SK-N-SH treated with all-trans-retinoic acid at 6 μM for 48 hours (cell line): ENCODE results near the gene DHX16.

ENCODE experiments used
- ARNTL ChIP-seq: fragments of 450-650 bp; formaldehyde crosslinking; IDR thresholded peaks from 2 replicates; pipeline ENCODE4 v1.5.0; 2020; ENCODE audit warnings: low read depth, mild to moderate bottlenecking, moderate library complexity, borderline replicate concordance
- GLIS3 ChIP-seq: fragments of 250-450 bp; sonication (Bioruptor Pico); IDR thresholded peaks from 2 replicates; pipeline ENCODE4 v1.5.0; 2020; ENCODE audit warnings: mild to moderate bottlenecking, moderate library complexity
- ISL1 ChIP-seq: fragments of 250-450 bp; sonication (Bioruptor Pico); IDR thresholded peaks from 2 replicates; pipeline ENCODE4 v2.1.2; 2022; ENCODE audit warnings: mild to moderate bottlenecking, moderate library complexity
- PPARA ChIP-seq: fragments of 250-450 bp; sonication (Bioruptor Pico); IDR thresholded peaks from 2 replicates; pipeline ENCODE4 v1.5.0; 2020; ENCODE audit warnings: mild to moderate bottlenecking, borderline replicate concordance
- ZFP3 ChIP-seq: fragments of 250-450 bp; sonication (Bioruptor Pico); IDR thresholded peaks from 2 replicates; pipeline ENCODE4 v1.5.0; 2020; ENCODE audit warnings: mild to moderate bottlenecking, moderate library complexity
- ZFP30 ChIP-seq: fragments of 450-650 bp; formaldehyde crosslinking; IDR thresholded peaks from 2 replicates; pipeline ENCODE4 v1.5.0; 2022; ENCODE audit warnings: mild to moderate bottlenecking, moderate library complexity
- ZNF8 ChIP-seq: fragments of 450-650 bp; formaldehyde crosslinking; IDR thresholded peaks from 2 replicates; pipeline ENCODE4 v1.5.0; 2020; ENCODE audit warnings: mild to moderate bottlenecking, moderate library complexity

DNA sequence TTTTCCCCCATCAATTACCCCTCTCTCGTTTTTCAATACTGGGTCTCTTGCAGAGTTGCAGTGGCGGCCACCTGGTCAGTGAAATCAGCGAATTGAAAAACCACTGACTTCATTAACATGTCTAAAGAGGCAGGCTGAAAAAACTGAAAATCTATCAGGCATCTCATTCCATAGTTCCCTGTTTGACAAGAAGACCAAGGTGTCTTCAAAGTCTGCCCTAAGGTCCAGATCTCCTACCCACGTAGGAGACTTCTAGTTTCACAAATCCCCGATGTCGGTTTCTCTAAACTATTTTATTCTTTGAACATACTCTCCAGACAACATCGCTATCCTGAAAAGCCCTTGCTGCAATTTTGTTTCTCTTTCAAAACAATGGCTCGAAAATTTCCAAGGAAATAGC, 46.5 kb upstream of the DHX16 start:
- no peak for TF ChIP-seq ISL1 (CRISPR knock-in tag)
- TF ChIP-seq PPARA (CRISPR knock-in tag) = no peak
- TF ChIP-seq ZFP3 (CRISPR knock-in tag) = no peak
- no peak for TF ChIP-seq ZNF8 (CRISPR knock-in tag)
- TF ChIP-seq ARNTL = no peak
- no peak for TF ChIP-seq ZFP30 (CRISPR knock-in tag)
- TF ChIP-seq GLIS3 (CRISPR knock-in tag) = no peak
